HepG2 (cell line): Measurements from ENCODE around the gene ARL10. TPM values are rescaled to one million over a fixed set of nuclear protein-coding genes. Genes with fewer than 3 reads are reported as not detected.

Source experiments
- GATAD2A ChIP-seq: IDR thresholded peaks from 2 replicates; pipeline ENCODE4 v1.6.1; 2016
- HDAC1 ChIP-seq: sonication (generic); formaldehyde crosslinking; IDR thresholded peaks from 2 replicates; pipeline ENCODE4 v1.5.1; 2020; ENCODE audit warnings: mild to moderate bottlenecking, missing genetic modification reagents
- HOXA9 ChIP-seq: sonication (generic); formaldehyde crosslinking; IDR thresholded peaks from 2 replicates; pipeline ENCODE4 v1.8.1; 2022; ENCODE audit warnings: missing genetic modification reagents, mild to moderate bottlenecking, moderate library complexity, borderline replicate concordance
- IKZF4 ChIP-seq: sonication (generic); formaldehyde crosslinking; IDR thresholded peaks from 2 replicates; pipeline ENCODE4 v1.5.1; 2020; ENCODE audit warnings: borderline replicate concordance, mild to moderate bottlenecking, low read depth, missing genetic modification reagents; ENCODE audit errors: not compliant biosample characterization
- IRX3 ChIP-seq: sonication (generic); formaldehyde crosslinking; IDR thresholded peaks from 2 replicates; pipeline ENCODE4 v1.8.1; 2023; ENCODE audit warnings: mild to moderate bottlenecking, low read depth, missing genetic modification reagents, borderline replicate concordance
- MATR3 ChIP-seq: sonication (generic); formaldehyde crosslinking; IDR thresholded peaks from 2 replicates; pipeline ENCODE4 v1.4.0; 2020; ENCODE audit warnings: missing genetic modification reagents
- MTA3 ChIP-seq: sonication (generic); formaldehyde crosslinking; IDR thresholded peaks from 2 replicates; pipeline ENCODE4 v1.4.0; 2020; ENCODE audit warnings: missing genetic modification reagents
- NR3C1 ChIP-seq: sonication (generic); formaldehyde crosslinking; IDR thresholded peaks from 2 replicates; pipeline ENCODE4 v1.4.0; 2020; ENCODE audit warnings: missing genetic modification reagents
- SOX5 ChIP-seq: IDR thresholded peaks from 2 replicates; pipeline ENCODE4 v1.6.1; 2016; ENCODE audit warnings: borderline replicate concordance
- ZEB1 ChIP-seq: IDR thresholded peaks from 2 replicates; pipeline ENCODE4 v1.6.1; 2012; ENCODE audit warnings: mild to moderate bottlenecking, low read depth, inconsistent platforms; ENCODE audit not compliant: insufficient replicate concordance
- ZSCAN31 ChIP-seq: sonication (generic); formaldehyde crosslinking; IDR thresholded peaks from 2 replicates; pipeline ENCODE4 v1.5.0; 2020; ENCODE audit warnings: low read depth, mild to moderate bottlenecking, missing genetic modification reagents
- polyA plus RNA-seq, 8 experiments: library from polyadenylated mRNA; depleted of rRNA in 3 of 8; stranded (reverse) in 7 of 8; unstranded in 1 of 8; fragments of >200 nt; fragmentation: Illumina TruSeq in 4 of 8; extraction: Trizol in 4 of 8; gene quantifications; 2 replicates each; pipeline versions ENCODE4 v1.2.1 to v1.2.3, GENCODE V29; 2011 to 2016; ENCODE audit warnings: low read depth in 4 of 8, missing spikeins in 1 of 8, mixed read lengths in 1 of 8; ENCODE audit not compliant: insufficient read depth in 1 of 8
- total RNA-seq, 5 experiments: library from RNA; depleted of rRNA; stranded (reverse); fragments of >200 nt; fragmentation: Illumina TruSeq; extraction: Trizol; gene quantifications; 2 replicates each; pipeline ENCODE4 v1.2.3, GENCODE V29; 2016; ENCODE audit warnings: low read depth in 1 of 5
- TF ChIP-seq, protein P1 (sequence below), 2 experiments: sonication (generic) in 1 of 2; formaldehyde crosslinking in 1 of 2; IDR thresholded peaks; 2 replicates each; pipeline versions ENCODE4 v1.6.1 to v1.9.0; 2014 to 2022; ENCODE audit warnings: antibody characterized with exemption in 1 of 2, borderline replicate concordance in 1 of 2, inconsistent platforms in 1 of 2, low read depth in 1 of 2, missing genetic modification reagents in 1 of 2
- TF ChIP-seq, protein P2 (sequence below): sonication (generic); formaldehyde crosslinking; conservative IDR thresholded peaks from 2 replicates; pipeline ENCODE4 v1.4.0; 2020; ENCODE audit warnings: missing genetic modification reagents
- TF ChIP-seq, protein P3 (sequence below): sonication (generic); formaldehyde crosslinking; IDR thresholded peaks from 2 replicates; pipeline ENCODE4 v1.4.0; 2020; ENCODE audit warnings: missing genetic modification reagents
- TF ChIP-seq, protein P4 (sequence below): sonication (generic); formaldehyde crosslinking; IDR thresholded peaks from 2 replicates; pipeline ENCODE4 v1.8.0; 2022; ENCODE audit warnings: missing genetic modification reagents, mild to moderate bottlenecking, inconsistent platforms, borderline replicate concordance
- TF ChIP-seq, protein P5 (sequence below): sonication (generic); formaldehyde crosslinking; IDR thresholded peaks from 2 replicates; pipeline ENCODE4 v1.8.0; 2022; ENCODE audit warnings: missing genetic modification reagents, mild to moderate bottlenecking, borderline replicate concordance

Gene ARL10
- total and polyA plus RNA-seq, 2 of the 13 experiments (the other 11 are each of a cell fraction or from before 2014, with no cell fraction given) = 0.18 to 0.50 TPM

DNA sequence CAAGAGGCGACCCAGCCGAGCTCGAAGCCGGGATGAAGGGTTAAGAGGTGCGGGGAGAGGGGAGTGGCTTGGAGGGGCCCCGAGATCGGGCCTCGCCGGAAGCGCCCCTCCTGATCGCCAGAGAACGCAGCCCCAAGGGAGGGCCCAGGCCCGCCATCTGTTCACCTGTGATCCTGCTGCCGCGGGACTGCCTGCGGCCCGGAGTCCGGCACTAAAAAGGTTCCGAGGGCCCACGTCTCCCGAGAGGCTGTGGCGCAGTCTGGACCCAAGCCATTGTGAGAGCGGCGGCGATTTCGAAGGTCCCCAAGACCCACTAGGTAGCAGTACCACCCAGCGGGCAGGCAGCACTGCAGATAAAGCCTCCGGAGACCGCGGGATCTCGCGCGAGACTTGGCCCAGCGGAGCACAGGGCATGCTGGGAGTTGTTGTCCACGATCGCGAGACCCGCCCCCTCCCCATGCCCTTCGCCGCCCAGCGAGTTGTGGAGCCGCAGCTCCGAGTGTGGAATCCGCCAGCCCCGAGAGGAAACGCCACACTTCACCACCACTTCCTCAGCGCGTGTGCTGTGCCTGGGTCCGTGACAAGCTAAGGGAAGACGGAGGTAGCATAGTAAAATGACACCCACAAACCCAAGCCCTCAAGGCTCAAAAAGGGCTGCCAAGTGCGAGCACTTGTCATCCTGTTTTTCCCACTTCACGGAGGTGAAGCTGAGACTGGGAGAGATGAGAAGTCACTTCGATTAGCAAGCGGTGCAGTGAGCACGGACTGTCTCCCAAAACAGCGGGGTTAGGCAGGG lies 3.7 kb upstream of the ARL10 start, which contains the start of gene KIAA1191 (continued):
- TF ChIP-seq, protein P1, sequence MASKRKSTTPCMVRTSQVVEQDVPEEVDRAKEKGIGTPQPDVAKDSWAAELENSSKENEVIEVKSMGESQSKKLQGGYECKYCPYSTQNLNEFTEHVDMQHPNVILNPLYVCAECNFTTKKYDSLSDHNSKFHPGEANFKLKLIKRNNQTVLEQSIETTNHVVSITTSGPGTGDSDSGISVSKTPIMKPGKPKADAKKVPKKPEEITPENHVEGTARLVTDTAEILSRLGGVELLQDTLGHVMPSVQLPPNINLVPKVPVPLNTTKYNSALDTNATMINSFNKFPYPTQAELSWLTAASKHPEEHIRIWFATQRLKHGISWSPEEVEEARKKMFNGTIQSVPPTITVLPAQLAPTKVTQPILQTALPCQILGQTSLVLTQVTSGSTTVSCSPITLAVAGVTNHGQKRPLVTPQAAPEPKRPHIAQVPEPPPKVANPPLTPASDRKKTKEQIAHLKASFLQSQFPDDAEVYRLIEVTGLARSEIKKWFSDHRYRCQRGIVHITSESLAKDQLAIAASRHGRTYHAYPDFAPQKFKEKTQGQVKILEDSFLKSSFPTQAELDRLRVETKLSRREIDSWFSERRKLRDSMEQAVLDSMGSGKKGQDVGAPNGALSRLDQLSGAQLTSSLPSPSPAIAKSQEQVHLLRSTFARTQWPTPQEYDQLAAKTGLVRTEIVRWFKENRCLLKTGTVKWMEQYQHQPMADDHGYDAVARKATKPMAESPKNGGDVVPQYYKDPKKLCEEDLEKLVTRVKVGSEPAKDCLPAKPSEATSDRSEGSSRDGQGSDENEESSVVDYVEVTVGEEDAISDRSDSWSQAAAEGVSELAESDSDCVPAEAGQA (IDR thresholded peaks at IDR 0.05; ENCODE audit: low read depth) = no peak; the same call in 1 of the 2 replicates
- TF ChIP-seq, protein P1 (CRISPR knock-in tag; IDR thresholded peaks at IDR 0.05; ENCODE audit: borderline replicate concordance) = no peak
- TF ChIP-seq HOXA9 (CRISPR knock-in tag) = no peak
- no peak for TF ChIP-seq NR3C1 (CRISPR knock-in tag)
- peak; percentile 39 for TF ChIP-seq ZEB1
- TF ChIP-seq, protein P2, sequence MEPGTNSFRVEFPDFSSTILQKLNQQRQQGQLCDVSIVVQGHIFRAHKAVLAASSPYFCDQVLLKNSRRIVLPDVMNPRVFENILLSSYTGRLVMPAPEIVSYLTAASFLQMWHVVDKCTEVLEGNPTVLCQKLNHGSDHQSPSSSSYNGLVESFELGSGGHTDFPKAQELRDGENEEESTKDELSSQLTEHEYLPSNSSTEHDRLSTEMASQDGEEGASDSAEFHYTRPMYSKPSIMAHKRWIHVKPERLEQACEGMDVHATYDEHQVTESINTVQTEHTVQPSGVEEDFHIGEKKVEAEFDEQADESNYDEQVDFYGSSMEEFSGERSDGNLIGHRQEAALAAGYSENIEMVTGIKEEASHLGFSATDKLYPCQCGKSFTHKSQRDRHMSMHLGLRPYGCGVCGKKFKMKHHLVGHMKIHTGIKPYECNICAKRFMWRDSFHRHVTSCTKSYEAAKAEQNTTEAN = 0 out of 2 replicates have a peak, but pooled peaks have one; percentile 42
- TF ChIP-seq, protein P3, sequence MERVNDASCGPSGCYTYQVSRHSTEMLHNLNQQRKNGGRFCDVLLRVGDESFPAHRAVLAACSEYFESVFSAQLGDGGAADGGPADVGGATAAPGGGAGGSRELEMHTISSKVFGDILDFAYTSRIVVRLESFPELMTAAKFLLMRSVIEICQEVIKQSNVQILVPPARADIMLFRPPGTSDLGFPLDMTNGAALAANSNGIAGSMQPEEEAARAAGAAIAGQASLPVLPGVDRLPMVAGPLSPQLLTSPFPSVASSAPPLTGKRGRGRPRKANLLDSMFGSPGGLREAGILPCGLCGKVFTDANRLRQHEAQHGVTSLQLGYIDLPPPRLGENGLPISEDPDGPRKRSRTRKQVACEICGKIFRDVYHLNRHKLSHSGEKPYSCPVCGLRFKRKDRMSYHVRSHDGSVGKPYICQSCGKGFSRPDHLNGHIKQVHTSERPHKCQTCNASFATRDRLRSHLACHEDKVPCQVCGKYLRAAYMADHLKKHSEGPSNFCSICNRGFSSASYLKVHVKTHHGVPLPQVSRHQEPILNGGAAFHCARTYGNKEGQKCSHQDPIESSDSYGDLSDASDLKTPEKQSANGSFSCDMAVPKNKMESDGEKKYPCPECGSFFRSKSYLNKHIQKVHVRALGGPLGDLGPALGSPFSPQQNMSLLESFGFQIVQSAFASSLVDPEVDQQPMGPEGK (CRISPR knock-in tag) = peak; percentile 78
- TF ChIP-seq GATAD2A = peak; percentile 71
- TF ChIP-seq ZSCAN31 (CRISPR knock-in tag) = peak; percentile 83
- TF ChIP-seq, protein P4, sequence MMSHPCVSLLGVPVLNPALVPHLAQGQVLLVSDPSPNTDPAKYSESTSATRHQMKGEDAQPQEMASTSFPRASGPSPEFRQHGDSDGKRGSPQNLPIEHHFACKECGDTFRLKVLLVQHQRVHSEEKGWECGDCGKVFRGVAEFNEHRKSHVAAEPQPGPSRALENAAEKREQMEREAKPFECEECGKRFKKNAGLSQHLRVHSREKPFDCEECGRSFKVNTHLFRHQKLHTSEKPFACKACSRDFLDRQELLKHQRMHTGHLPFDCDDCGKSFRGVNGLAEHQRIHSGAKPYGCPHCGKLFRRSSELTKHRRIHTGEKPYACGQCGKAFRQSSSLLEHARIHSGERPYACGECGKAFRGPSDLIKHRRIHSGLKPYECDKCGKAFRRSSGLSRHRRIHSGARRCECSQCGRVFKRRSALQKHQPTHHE (CRISPR knock-in tag) = no peak
- TF ChIP-seq MATR3 (CRISPR knock-in tag) = no peak
- TF ChIP-seq IRX3 = no peak
- TF ChIP-seq IKZF4 (CRISPR knock-in tag) = peak; percentile 66
- TF ChIP-seq SOX5 (CRISPR knock-in tag) = 0 out of 2 replicates have a peak, but pooled peaks have one; percentile 26
- peak; percentile 85; the same call in 1 of the 2 replicates for TF ChIP-seq HDAC1 (CRISPR knock-in tag)
- TF ChIP-seq, protein P5, sequence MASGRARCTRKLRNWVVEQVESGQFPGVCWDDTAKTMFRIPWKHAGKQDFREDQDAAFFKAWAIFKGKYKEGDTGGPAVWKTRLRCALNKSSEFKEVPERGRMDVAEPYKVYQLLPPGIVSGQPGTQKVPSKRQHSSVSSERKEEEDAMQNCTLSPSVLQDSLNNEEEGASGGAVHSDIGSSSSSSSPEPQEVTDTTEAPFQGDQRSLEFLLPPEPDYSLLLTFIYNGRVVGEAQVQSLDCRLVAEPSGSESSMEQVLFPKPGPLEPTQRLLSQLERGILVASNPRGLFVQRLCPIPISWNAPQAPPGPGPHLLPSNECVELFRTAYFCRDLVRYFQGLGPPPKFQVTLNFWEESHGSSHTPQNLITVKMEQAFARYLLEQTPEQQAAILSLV = peak; percentile 83; the same call in 1 of the 2 replicates
- TF ChIP-seq MTA3 = no peak
